Liver (tissue), 2 donors: ENCODE data around the gene TGDS.

Experiments used
- FOXA1 ChIP-seq: IDR thresholded peaks from 2 replicates; pipeline ENCODE4 v1.6.1; 2016; ENCODE audit warnings: antibody characterized with exemption
- TF ChIP-seq, protein P1 (sequence below): fragments of 150-350 bp; IDR thresholded peaks from 2 replicates; pipeline ENCODE4 v1.5.1; 2017; ENCODE audit warnings: improper control_type of control experiment, low read depth, low read length; ENCODE audit not compliant: missing input control
- donor health status: healthy.

DNA sequence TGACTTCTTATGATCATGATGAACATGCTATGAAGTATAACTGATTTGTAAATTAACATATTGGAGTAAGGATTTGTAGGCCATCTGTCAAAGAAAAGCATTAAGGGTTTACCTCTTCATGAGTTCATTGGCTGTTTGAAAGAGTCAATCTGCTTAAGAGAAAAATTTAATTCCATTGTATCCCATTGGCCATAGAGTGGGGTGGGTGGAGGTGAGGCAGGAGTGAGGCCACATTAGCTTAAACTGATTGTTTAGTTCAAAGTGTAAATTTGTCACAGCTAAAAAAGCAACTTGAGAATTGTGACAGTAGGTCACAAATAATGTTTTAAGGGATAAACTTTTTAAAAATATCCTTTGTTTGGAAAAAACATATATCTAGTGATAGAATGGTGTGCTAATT lies 17.1 kb upstream of the TGDS start:
- TF ChIP-seq, protein P1, sequence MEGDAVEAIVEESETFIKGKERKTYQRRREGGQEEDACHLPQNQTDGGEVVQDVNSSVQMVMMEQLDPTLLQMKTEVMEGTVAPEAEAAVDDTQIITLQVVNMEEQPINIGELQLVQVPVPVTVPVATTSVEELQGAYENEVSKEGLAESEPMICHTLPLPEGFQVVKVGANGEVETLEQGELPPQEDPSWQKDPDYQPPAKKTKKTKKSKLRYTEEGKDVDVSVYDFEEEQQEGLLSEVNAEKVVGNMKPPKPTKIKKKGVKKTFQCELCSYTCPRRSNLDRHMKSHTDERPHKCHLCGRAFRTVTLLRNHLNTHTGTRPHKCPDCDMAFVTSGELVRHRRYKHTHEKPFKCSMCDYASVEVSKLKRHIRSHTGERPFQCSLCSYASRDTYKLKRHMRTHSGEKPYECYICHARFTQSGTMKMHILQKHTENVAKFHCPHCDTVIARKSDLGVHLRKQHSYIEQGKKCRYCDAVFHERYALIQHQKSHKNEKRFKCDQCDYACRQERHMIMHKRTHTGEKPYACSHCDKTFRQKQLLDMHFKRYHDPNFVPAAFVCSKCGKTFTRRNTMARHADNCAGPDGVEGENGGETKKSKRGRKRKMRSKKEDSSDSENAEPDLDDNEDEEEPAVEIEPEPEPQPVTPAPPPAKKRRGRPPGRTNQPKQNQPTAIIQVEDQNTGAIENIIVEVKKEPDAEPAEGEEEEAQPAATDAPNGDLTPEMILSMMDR = no peak
- TF ChIP-seq FOXA1 = no peak
